SK-N-DZ (cell line): ENCODE measurements around the gene GALNT6.
A peak's percentile ranks its signal among the peaks of the same experiment; 100 is the strongest.
"Not testable (repeated sequence)": the region's sequence is repeated elsewhere in the genome, so short reads cannot be mapped to it uniquely, and the experiment has no call there.

Experiments
- DNase-seq: peaks from one replicate; pipeline ENCODE4 v3.0.0-alpha.2; 2015; ENCODE audit warnings: low spot score

GALNT6 gene

DNA sequence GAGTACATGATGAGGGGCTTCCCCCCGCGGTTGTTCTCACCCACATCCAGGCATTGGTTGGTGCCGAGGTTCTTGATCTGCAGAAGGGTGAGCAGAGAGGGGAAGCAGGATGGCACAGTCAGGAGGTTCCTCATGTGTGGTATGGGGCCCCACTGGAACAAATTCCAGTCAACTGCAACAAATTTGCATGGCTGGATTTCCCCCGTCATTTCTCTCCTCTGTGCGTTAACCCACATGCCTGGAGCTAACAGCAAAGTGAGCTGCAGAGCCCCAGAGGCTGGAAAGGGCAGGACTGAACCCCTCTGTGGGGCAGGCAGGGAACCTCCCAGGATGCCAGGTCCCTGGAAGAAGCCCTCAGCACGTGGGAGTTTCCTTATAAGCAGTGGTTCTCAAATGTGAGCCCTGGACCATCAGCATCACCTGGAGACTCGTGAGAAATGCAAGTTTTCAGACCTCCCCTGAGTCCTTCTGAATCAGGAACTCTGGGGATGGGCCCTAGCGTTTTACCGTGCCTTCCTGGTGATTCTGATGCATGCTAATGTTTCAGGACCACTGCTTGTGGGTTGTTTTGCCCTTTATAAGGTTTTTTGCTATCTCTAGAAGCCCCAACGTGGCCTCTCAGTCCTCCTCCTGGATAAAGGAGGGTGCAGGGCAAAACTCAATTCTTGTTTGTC, 33.7 kb downstream of the GALNT6 start:
- no peak for DNase-seq

DNA sequence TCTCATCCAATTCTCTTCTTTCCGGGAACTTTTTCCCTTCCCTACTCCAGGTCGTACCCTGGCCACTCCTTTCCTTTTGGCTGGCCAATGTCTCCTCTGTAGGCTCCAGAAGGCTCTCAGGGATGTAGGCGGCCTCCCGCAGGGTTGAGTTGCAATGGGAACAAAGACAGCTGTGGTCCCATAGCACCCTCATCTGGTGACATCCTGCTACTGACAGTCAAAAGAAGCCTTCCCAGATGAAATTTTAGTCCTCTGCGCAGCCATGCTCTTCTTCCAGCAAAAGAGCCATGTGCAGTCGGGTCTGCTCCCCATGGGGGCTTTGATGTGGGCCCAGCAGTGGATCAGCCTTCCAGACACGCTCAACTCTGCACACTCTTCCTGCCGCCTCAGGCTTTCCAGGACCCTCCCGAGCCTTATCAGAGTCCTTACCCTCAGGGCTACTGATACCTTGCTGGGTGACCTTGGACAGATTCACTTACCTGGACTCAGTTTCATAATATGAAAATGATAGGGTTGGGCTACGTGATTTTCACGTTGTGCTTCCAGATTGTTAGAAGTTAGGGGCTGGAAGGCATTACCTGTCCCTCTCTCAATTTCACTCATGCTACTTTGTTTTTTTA, 39.2 kb downstream of the GALNT6 start:
- peak; percentile 42 for DNase-seq

DNA sequence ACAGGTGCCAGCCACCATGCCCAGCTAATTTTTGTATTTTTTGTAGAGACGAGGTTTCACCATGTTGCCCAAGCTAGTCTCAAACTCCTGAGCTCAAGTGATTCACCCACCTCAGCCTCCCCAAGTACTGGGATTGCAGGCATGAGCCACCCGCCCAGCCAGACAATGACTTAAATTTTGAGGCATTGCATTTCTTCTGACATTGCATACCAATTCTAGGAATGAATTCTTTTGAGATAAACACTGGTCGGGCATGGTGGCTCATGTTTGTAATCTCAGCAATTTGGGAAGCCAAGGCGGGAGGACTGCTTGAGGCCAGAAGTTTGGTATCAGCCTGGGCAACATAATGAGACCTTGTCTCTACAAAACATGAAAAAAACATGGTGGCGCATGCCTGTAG, 42.2 kb downstream of the GALNT6 start:
- no peak for DNase-seq

DNA sequence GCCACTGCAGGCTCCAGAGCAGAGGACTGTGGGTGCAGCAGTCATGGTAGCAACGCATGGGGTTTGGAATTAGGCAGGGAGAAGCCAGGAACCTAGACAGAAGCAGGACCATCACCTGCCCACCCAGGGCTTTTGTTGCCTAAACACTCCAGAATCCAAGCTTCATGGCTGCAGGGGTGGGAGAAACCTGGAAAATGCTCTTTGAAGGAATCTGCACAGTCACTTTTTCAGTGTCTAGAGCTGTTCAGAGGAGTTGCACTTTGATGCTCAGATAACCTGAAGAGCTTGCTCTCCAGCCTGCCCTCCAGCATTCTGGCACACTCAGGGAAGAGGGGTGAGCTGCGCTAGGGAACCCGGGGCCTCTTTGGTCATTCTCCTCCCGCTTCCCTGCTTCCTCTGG, 43.1 kb downstream of the GALNT6 start:
- DNase-seq = no peak

DNA sequence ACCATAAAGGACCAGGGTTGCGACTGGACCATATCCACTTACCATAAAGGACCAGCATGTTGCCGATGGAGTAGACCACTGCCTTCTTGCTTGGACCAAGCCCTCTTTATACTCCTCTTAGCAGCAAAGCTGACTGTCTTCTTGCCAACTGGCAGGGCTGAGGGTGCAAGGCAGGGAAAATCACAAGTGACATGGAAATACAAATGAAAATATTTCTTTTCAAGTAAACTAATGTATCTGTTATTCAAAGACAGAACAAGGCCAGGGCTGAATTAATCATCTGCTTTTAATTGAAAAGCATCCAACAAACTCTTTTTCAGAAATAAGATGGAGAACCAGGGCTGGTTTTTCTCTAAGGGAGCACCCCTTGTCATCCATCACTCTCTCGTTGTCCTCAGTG, 44.6 kb downstream of the GALNT6 start, which contains the start of gene CELA1:
Gene CELA1 (minus strand): TSS at position 99 of the 400 bp plus-strand sequence. CDS start 41 bp downstream, at position 58.
- no peak for DNase-seq

DNA sequence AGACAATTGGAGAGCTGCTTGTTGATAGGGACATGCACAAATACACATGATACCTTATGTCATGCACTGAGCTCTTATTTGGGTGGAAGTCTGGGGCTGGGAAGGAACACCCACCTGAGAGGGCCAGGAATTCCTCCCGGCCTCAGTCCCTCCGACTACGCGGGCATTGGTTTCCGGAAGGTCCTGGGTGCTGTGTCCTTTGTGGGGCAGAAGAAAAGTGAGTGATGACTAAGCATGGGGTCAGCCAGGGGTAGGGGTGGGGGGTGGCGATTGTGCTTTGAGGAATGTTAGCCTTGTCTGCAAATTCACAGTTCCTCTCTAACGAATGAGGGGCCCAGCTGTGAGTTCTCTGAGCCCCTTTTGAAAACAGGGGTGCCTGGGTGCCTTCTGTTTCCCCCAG, 45.5 kb downstream of the GALNT6 start:
- no peak for DNase-seq

DNA sequence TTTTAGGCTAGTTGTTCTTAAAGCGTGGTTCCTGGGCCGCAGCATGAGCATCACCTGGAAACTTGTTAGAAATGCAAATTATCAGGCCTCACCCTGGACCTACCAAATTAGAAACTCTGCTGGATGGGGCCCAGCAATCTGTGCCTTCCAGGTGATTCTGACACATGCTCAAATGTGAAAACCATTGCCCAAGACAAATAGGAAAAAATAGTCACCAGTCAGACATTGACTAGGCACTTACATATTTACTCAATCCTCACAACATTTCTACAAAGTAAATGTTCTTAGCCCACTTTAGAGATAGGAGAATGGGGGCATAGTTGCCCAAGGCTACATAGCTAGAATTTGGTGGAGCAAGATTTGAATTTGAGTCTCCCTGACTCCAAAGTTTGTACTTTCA, 48.0 kb downstream of the GALNT6 start:
- no peak for DNase-seq

DNA sequence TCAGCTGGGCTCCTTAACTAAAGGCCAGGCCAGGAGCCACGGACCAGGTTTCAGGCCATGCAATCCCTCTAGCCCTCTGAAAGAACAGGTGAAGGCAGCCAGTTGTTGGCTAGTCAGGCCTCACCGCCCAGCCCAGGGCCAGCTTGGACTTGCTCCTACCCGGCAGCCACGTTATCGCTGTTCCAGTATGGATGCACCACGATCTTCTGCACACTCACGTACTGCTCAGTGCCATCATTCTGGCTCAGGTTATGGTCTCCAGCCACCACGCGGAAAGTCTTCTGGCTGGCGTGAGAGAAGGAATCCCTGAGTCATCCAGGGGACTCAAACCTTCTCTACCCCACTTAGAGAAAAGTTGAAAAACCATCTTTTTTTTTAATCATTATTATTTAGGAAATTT, 48.8 kb downstream of the GALNT6 start:
- no peak for DNase-seq

DNA sequence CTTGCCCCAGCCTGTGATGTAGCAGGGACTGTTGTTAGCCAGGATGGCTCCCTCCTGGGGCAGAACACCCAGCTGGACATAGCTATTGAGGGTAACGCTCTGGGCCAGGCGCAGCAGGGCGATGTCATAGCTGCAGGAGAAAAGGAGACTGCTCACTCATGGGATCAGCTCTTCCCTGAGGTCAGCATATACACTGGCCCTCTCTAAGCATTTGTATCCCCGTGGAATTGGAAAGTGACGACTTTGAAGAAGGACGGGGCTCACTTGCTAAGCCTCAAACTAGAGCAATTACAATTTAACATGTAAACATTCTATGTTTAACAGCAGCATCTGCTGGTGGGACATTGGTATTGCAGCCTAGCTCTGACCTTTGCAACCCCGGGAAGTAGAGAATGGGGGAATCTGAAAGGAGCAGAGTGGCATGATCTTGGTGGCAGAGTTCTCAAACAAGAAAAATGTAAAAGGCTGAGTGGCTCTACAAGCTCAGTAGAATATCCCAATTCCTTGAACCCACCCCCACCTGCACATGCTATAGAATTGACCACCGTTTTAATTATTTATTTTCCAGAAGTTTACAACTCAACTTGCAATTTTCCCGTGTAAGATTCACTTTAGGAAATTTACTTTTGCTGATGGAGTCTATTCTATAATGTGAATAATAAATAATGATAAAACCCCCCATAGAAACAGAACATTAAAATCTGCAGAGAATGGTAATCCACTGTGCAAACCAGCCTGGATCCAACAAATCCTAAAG, 49.8 kb downstream of the GALNT6 start:
- peak; percentile 74 for DNase-seq

DNA sequence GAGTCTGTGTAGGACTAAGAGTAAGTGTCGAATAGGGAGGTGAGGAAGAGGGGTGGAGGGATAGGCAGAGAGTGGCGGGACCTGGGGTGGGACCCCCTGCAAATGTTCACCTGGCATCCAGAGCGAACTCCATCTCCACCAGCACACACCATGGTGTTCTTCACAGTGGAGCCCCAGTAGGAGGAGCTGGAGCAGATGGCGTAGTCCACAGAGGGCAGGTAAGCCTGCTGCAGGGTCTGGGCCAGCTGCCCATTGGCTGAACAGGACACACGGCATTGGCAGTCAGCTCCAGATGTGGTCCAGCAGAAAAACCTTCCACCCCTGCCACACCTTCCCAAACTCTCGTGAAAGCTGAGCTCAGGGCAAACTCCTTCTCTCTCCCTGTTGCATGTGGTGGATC, 51.5 kb downstream of the GALNT6 start:
- no peak for DNase-seq

DNA sequence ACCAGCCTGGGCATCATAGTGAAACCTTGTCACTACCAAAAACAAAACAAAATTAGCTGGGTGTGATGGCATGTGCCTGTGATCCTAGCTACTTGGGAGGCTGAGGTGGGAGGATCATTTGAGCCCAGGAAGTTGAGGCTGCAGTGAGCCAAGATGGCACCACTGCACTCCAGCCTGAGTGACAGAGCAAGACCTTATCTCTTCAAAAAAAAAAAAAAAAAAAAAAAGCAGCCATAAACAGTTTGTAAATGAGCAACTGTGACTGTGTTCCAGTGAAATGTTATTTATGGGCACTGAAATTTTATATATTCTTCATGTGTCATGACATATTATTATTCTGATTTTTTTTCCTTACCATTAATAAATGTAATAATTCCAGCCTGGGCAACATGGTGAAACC, 53.9 kb downstream of the GALNT6 start:
- not testable (repeated sequence) for DNase-seq

DNA sequence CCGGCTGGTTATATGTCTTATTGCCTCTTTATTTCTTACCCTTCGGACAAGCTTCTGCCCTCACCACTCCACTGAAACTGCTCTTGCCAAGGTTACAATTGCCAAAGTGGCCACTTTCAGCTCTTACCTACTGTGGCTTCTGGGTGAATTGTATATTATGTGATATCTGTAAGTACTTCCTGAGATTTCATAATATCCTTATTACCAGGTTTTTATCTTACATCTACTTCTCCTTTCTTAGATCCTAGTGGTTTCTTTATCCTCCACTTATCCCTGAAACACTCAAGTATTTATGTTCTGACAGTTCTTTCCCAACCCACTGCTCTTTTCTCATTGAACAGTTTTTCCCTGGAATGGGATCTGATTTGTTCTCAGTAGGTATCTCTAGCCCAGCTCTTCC, 55.3 kb downstream of the GALNT6 start:
- no peak for DNase-seq

DNA sequence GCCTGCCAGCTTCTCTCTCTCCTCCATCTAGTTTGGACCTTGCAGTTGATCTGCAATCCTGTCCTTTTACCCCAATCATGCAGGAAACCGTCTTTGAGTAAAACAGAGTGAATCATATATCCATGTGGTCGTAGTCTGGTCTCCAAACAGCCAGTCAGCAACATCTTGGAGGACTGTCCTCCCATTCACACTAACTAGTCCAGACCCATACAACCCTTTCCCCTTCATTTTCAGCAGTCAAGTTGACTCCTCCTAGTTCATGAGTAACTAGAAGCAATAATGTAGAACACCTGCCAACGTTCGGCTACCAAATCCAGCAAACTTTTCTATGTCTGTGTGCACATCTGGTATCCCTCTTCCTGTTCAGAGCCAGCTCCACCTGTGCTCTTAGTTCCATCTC, 56.4 kb downstream of the GALNT6 start:
- no peak for DNase-seq

DNA sequence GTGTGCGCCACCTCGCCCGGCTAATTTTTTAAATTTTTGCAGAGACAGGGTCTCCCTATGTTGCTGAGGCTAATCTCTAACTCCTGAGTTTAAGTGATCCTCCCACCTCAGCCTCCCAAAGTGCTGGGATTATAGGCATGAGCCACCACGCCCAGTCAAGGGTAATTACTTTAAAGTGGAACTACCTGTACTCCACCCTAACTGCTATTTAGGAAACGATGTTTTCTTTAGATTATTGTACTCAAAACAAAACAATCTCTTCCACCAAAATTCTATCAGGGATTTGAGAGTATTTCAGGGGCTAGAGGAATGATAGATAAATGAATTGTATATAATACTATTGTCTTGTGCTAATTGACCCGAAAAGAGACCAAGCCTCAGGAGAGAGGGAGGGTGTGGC, 57.7 kb downstream of the GALNT6 start:
- no peak for DNase-seq

DNA sequence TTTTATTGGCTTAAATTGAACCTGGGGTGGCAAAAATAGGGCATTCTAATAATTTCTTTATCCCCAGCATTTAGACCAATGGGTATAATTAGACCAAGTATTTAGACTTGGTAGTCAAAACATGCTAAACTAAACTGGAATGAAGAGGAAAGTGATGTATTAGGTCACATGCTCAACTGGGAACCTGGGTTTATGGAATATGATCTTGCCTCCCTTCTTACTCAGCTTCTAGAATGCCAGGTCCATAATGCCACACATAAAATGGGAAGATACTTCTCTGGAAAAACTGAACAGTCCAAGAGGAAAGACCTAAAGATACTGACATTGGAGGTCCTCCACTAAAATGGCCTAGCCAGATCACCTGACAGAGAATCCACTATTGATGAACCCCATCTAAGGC, 61.0 kb downstream of the GALNT6 start:
- DNase-seq = no peak

DNA sequence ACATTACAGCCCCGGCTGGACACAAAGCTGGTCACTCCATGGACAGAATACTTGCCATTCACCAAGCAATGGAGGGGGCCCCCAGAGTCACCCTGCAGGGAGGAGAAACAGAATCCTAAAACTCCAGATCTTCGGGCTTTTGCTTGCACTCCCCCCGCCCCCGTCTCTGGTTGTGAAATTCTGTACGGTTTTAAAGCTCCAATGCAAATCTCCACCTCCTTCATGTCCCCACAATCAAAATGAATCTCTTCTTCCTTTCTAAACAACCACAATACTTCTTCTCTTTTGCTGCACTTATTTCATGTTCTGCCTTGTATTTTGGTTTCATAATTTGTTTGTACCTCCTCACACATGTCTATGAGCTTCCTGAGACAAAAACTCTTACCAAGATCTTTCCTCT, 61.5 kb downstream of the GALNT6 start:
- DNase-seq = no peak

DNA sequence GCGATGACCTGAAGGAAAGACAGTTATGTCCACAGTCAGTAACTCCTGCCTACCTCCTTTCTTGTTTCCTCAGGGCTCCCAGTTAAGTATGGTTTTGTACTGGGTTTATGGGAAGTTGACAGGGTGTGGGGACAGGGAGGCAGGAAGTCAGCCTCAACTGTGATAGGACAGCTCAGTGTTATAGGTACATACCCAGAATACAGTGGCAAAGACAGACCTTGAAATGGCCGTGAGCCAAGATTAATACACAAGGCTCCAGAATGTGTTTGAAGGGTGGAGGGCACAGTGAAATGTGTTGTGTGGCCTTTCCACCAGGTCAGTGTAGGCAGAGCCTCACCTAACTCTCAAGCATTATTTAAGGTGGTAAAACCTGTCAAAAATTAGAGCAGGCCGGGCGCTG, 62.6 kb downstream of the GALNT6 start:
- no peak for DNase-seq

DNA sequence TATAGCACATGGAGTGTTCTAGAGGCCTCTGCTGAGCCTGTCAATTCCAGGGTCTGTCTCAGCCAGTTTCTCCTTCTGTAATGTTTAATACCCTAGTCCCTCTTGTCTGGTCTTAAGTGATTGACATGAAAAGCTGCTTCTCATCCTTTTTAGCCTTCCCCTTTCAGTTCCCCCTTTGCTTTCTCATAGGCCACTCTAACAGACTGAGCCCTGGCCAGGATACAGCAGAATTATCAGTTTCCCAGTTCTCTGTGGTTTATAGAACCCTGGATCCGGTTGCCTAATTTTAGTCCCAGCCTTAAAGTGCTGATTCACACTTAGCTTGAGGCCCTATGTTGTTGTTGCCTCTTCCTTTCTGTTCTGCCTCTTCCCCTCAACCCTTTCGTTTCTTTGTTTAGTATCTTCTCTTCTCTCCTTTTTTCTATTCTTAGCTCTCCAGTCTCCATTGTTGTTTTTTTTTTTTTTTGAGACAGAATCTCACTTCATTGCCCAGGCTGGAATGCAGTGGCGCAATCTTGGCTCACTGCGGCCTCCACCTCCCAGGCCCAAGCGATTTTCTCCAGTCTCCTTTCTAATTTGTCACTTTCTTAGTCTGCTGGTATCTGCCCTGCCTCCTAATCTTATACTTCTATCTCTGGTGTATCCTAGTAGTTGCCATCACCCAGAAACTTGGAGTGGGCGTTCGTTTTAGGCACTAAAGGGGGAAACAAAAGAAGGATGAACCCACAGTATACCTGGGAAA, 64.3 kb downstream of the GALNT6 start:
- no peak for DNase-seq

DNA sequence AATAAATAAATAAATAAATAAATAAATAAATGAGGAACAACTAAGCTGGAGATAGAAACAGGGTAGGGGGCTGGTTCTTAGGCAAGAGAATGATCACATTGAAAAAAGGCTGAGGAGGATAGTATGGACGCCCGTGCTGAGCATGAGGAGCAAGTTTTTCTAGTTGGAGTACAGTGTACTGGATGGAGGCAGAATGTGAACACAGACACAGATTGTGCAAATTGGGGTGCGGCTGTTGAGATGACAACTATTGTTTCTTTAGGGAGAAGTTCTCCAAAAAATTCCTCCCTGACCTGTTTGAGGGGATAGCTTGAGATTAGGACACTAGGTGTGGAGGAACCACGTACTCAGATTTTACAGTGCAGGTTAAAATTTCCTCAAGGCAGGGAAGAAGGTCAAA, 66.3 kb downstream of the GALNT6 start:
- no peak for DNase-seq

DNA sequence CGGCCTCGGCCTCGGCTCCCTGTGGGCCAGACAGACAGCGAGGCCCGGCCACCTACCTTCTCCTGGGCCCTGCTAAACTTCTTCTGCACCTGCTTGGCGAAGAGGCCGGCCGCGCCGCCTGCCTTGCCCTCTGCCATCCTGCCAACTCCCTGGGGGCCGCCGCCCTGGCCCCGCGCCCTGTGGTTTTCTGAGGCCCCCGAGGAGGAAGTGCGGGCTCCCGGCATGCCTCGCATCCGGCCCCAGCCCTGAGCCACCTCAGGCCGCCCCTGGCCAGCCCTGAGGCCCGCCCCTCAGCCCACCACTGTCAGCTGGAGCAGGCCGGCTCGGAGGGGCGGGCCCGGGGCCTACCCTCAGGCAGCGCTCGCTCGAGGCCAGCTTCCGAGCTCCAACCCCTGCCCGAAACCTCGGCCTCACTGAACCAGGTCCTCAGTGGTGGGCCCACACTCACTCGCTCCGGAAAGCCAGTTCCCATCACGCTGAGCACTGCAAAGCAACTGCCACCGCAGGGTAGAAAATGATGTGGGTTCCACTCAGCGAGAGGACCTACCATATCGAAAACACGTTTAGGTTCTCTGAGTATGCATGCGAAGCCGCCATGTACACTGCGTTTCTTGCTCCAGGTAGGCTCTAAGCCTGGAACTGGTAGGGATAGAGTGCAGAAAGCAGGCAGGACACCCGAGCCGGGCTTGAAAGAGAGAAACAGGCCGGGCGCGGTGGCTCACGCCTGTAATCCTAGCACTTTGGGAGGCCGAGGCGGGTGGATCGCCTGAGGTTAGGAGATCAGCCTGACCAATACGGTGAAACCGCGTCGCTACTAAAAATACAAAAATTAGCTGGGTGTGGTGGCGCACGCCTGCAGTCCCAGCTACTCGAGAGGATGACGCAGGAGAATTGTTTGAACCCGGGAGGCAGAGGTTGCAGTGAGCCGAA, 67.0 kb downstream of the GALNT6 start, which contains the start of gene BIN2:
Gene BIN2 (minus strand): TSS at position 209 of the 930 bp plus-strand sequence. CDS start 72 bp downstream, at position 137.
- no peak for DNase-seq
